Stimulated activated CD4-positive, alpha-beta T cell treated with anti-CD3 and anti-CD28 coated beads, Interleukin-1b, Interleukin-23, amount 100 ng/mL, for 24 hours (primary cell): ENCODE results near the gene ZNF573.
"Not testable (repeated sequence)": the region's sequence is repeated elsewhere in the genome, so short reads cannot be mapped to it uniquely, and the experiment has no call there.

Experiments
- DNase-seq, 4 experiments: peaks; one replicate each; pipeline ENCODE4 v3.0.0-alpha.2; 2020; ENCODE audit warnings: low read depth in 4 of 4, low spot score in 1 of 4

The ZNF573 gene

GRCh38 chr19:37779127-37780005 lies at the start of gene ZNF573:
TSS of gene ZNF573 (minus strand) at chr19:37779586. CDS start at chr19:37773729, 5,857 bp downstream.
- DNase-seq: peak; percentile 52 to 66 (median 57)

DNA sequence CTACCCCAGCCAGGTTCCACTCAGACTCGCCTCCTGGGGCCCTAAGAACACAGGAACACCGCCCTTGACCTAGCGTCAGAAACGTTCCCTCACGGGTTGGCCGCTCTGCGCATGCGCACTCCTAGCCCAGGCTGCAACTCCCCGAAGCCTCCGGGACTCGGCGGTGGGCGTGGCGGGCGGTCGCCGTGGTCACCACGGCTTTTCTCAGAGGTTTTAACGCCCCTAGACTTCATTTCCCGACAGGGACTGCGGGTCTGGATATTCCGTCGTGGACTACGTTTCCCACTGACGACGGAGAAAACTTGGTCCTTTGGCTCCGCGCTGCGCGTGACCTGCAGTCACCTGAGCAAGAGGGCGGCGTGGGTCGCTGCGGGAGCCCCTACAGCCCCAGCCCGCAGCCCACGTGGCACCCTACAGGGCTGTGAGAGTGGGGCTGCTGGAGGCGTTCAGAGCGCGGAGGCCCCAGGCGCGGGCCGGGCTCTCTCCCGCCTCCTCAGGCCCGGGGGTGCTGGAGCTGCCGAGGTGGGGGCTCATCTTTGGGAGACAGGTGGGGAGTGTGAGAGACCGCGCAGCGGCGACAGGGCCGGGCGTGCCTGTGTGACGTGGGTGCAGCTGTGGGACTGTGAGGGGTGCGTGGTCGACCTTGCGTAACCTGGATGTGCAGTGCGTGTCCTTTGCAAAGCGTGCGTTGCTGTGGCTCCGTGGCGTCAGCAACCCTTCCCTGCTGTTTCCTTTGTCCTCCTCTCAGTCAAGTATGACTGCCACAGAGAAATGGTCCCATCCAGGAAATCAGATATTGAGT lies 38.0 kb upstream of the ZNF573 start:
- DNase-seq: peak in 3 of 4 experiments; percentile 2 to 29 (median 26)

- DNase-seq: not testable (repeated sequence)
Measured at GRCh38 chr19:37815611-37816010, 36.2 kb upstream of the ZNF573 start.

DNA sequence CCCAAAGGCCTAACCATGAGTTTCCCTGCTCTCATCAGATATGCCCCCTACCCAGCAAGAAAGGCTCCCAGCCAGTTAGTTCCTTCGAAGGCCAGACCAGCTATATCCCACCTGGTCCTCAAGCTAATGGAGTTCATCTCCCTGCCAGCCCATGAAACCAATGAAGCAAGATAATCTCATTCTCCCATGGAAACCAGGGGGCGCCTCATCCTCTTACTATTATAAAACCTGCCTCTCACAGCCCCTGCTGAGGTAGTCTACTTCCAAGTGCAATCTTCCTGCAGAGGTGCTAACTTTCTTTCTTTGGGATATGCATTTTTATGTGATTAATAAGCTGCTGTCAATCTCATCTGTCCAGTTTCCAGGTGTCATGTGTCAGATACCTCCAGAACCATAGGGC lies 34.0 kb upstream of the ZNF573 start:
- DNase-seq: no peak

DNA sequence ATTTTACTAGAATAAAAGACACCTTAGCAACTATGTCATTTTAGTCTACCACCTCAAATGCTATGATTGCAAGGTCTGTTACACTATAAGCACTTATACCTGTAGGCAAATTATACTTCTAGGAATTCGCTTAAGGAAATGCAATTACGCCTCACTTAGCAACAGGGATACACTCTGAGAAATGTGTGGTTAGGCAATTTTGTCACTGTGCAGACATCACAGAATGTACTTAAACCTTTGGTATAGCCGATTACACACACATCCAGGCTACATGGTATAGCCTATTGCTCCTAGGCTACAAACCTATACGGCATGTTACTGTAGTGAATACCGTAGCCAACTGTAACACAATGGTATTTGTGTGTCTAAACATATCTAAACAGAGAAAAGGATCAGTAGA lies 30.0 kb upstream of the ZNF573 start:
- no peak for DNase-seq

DNA sequence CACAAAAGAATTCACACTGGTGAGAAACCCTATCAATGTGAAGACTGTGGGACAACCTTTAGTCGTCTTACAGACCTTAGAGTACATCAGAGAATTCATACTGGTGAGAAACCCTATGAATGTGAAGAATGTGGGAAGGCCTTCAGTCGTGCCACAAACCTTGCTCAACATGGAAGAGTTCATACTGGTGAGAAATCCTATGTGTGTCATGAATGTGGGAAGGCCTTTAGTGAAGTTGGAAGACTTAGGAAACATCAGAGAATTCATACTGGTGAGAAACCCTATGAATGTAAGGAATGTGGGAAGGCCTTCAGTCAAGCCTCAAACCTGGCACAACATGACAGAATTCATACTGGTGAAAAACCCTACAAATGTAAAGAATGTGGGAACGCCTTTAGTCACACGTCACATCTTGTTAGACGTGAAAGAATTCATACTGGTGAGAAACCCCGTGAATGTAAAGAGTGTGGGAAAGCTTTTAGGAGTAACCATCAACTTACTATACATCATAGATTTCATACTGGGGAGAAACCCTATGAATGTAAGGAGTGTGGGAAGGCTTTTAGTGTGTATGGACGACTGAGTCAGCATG lies 24.0 kb upstream of the ZNF573 start:
- DNase-seq: no peak

GRCh38 chr19:37790244-37790925 lies 11.0 kb upstream of the ZNF573 start:
- DNase-seq: no peak

DNA sequence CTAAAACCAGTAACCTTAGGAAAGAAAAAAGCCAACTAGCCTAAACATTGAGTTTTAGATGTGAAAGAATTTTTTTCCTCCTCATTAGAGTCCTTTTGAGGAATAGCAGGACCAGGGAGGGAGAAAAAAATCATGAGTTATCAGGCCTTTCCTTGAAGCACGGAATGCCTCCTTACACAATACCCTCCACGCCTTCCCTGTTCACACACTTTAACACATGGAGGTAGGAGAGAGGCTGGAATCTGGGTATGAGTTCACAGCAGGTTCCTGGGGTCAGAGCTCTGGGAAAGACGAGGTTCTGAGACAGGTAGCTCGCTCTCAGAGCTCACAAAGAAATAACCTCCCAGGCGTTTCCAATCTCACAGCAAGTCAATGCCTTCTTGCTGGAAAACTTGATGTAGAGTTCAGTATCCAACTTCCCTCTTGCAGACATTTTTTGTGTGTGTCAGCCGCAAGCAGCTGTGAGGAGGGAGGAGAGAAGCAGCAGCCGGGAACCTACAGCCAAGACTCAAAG lies 716 bp downstream of the ZNF573 start:
- DNase-seq: no peak

- no peak for DNase-seq
Measured at GRCh38 chr19:37770985-37771384, 8.4 kb downstream of the ZNF573 start.

DNA sequence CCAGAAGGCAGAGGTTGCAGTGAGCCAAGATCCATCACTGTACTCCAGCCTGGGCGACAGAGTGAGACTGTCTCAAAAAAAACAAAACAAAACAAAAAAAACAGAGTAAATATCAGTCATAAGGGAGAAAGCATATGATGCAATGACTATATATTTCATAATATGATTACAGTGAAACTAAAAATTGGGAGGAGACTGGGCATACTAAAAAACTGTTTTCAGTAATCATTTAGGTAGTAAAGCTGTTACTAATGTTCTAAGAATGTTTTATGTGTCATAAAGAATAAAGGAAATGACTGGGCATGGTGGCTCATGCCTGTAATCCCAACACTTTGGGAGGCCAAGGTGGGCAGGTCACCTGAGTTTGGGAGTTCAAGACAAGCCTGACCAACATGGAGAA lies 15.9 kb downstream of the ZNF573 start:
- DNase-seq: no peak

- DNase-seq: not testable (repeated sequence)
Measured at GRCh38 chr19:37757683-37758082, 21.7 kb downstream of the ZNF573 start.

DNA sequence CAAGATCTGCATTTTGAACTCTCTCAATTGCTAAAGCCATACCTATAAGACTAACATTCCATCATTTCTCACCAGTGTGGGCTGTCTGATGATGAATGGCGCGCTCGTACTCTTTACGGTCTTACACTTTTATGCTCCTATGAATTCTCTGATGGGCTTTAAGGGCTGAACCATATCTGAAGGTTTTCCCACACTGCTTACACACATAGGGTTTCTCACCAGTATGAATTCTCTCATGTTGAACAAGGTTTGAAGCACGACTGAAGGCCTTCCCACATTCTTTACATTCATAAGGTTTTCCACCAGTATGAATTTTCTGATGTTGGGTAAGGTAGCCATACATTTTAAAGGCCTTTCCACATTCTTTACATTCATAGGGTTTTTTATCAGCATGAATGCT lies 41.0 kb downstream of the ZNF573 start:
- no peak for DNase-seq

DNA sequence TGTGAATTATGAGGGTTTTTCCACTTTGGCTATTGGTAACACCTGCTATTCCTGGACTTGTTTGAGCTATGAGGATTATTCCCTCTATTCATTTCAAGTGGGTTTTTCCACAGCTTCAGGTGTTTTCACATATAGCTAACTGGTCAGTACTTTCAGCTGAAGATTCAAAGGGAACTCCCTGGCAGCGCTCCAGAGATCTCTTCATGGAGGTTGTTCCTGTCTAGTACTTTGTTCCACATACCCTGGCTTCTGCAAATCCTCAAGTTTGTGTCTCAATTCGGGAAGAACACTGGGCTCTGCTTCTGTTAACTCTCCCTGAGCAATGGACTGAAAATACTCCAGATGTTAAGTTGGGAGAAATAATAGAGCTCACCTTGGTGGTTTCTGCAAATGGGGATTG lies 54.2 kb downstream of the ZNF573 start:
- DNase-seq: no peak

DNA sequence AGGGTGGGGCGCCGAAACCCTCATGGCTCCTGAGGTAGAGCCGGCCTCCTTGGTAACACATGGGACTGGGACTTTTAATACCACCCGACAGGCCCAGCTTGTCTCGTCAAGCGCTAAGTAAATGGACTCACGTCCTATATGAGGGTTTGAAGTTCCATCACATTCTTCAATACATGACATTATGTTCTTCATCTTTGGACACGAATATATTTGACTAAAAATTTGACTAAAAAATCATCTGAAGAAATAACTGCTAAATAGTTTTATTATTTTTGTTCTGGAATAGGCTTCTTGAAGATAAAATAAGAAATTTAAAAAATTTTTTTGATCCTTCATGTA lies 59.5 kb downstream of the ZNF573 start:
- no peak for DNase-seq

DNA sequence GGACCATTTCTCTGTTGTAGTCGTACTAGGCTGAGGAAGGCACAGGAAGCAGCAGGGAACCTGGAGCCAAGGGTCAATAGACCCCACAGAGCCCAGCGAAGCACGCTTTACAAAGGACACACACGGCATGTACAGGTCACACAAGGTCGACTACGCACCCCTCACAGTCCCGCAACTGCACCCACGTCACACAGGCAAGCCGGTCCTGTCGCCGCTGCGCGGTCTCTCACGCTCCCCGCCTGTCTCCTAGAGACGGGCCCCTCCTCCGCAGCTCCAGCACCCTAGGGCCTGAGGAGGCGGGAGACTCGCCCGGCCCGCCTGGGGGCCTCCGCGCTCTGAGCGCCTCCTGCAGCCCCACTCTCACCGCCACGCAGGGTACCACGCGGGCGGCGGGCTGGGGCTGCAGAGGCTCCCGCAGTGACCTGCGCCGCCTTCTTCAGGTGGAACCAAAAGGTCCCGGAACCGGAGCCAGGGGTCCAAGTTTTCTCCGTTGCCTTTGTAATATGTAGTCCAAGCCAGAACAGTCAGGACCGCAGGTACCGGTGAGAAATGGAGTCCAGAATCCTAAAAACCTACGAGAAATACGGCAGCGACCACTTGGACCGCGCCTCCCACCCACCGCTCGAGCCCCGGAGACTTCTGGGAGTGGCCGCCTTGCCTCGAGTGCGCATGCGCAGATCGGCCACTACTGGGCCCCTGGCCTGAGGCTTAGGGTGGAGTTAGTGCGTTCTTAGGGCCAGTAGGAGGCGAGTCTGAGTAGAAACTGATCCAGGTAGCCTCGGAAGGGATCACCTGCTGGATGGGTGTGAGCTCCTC lies 60.1 kb downstream of the ZNF573 start, which contains the start of gene ZNF607:
ZNF607 (minus strand) TSS at position 651 of the 816 bp plus-strand sequence. CDS start 8,143 bp downstream, outside the sequence.
- peak; percentile 68 to 80 (median 76) for DNase-seq

DNA sequence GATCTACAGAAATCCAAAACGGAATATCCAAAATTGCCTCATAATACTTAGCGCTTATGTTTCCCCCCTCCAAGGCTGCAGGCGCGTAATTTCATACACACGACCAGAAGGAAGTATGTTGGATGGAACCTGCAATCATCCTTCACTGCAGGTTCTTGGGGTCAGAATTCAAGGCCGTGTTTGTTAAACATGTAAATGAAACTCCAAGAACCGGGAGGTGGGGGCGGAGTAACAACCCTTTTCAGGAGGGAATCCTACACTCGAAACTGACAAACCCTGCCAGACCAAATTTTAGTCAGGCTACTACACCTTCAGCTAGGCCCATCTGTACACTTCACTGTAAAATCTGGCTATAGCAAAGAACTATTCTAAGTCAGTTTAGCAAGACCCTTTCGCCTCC lies 61.1 kb downstream of the ZNF573 start:
- DNase-seq: no peak

GRCh38 chr19:37716140-37716539 lies 63.2 kb downstream of the ZNF573 start:
- DNase-seq: no peak

DNA sequence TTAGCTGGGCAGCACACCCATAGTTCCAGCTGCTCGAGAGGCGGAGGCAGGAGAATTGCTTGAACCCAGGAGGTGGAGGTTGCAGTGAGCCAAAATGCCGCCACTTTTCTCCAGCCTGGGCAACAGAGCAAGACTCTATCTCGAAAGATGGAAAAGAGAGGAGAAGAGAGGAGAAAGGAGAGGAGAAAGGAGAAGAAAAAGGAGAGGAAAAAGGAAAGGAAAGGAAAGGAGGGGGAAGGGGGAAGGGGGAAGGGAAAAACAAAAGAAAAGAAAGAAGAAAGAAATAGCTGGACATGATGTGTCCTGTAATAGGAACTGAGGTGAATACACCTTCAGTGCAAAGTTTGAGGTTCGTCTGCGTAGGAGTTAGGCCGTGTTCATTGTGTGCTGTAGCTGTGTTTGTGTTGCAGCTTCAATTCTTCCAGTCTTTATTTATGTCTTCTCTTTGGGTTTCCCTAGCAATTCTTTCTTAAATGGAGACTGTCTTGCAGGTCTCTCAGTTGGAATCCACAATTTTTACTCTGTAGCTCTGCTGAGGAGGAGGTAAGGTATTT lies 73.3 kb downstream of the ZNF573 start:
- DNase-seq: no peak

DNA sequence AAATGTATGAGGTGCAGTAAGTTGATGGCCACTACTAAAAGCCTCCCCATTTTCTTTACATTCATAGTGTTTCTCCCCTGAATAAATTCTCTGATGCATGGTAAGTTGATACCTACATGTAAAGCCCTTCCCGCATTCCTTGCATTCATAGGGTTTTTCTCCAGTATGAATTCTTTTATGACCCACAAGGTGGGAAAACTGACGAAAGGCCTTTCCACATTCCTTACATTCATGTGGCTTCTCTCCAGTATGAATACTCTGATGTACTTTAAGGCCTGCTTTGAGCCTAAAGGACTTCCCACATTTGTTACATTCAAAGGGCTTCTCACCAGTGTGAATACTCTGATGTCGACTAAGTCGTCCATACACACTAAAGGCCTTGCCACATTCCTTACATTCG lies 80.3 kb downstream of the ZNF573 start:
- DNase-seq: no peak

DNA sequence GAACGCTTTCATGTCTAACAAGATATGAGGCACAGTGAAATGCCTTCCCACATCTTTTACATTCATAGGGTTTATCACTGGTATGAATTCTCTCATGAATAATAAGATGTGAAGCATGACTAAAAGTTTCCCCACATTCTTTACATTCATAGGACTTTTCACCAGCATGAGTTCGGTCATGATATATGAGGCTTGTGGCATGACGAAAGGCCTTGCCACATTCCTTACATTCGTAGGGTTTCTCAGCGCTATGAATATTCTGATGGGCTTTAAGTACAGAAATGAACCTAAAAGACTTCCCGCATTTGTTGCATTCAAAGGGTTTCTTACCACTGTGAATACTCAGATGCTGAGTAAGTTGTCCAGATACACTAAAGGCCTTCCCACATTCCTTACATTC lies 81.2 kb downstream of the ZNF573 start:
- DNase-seq: no peak
